GM04504 (cell line): ENCODE results near the gene TNFSF4.
"Not testable (repeated sequence)": the region's sequence is repeated elsewhere in the genome, so short reads cannot be mapped to it uniquely, and the experiment has no call there.

Source experiments
- DNase-seq: peaks from one replicate; pipeline ENCODE4 v3.0.0-alpha.2; 2012; ENCODE audit warnings: low read depth

Gene TNFSF4

GRCh38 chr1:173206816-173207568 is at the start of gene TNFSF4:
TSS of gene TNFSF4 (minus strand) at chr1:173207331. CDS start at chr1:173207176, 155 bp downstream.
- no peak for DNase-seq

GRCh38 chr1:173255214-173255813 is 48.2 kb upstream of the TNFSF4 start:
- no peak for DNase-seq

DNA sequence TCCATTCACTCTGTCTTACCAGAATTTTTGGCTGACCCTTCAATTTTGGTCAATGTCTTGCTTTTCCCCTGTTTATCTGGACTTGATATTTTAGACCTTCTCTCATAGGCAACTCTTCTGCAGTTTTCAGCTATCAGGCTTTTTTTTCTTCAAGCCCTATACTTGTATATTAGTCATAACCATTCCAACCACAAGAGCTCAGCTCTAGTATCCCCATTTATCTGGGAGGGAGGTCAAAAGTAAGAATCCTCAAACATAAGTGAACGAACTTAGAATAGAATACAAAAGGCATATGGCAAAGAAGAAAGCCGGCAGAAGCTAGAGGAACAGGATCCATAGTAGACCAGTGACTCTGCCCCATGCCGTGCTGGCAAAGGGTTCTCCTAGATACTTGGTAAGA is 45.9 kb upstream of the TNFSF4 start:
- no peak for DNase-seq

- DNase-seq = no peak
Measured at GRCh38 chr1:173249349-173249748, 42.2 kb upstream of the TNFSF4 start.

DNA sequence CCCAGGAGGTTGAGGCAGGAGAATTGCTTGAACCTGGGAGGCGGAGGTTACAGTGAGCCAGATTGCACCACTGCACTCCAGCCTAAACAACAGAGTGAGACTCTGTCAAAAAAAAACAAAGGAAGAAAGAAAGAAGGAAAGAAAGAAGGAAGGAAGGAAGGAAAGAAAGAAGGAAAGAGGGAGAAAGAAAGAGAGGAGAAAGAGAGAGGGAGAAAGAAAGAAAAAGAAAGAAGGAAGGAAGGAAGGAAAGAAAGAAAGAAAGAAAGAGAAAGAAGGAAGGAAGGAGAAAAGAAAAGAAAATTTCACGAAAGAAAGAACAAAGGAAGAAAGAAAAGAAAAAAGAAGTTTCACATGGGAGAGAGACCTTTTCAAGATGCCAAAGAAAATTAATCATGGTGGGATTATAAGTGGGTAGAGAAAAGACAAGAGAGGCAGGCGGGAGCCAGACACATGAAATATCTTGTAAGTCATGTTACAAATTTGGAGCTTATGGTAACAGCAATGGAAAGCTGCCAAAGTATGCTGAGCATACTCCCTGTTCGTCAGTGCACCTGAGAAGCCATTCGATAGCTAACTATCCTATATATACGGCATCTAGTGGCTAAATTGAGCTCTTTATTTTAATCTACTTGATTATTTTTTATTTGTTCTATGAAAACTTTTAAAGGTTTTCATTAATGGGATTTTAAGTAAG is 41.3 kb upstream of the TNFSF4 start:
- no peak for DNase-seq

DNA sequence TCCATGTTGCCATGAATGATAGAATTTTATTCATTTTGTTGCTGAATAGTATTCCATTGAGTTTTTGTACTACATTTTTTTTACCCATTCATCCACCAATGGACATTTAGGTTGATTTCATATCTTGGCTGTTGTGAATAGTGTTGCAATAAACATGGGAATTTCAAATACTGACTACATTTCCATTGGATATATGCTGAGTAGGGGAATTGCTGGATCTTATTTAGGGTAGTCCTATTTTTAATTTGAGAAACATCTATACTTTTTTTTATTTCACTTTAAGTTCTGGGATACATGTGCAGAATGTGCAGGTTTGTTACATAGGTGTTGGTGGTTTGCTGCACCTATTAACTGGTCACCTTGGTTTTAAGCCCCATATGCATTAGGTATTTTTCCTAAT is 38.8 kb upstream of the TNFSF4 start:
- no peak for DNase-seq

GRCh38 chr1:173243300-173243699 is 36.2 kb upstream of the TNFSF4 start:
- no peak for DNase-seq

GRCh38 chr1:173241528-173242347 is 34.6 kb upstream of the TNFSF4 start:
- no peak for DNase-seq

GRCh38 chr1:173240609-173241008 is 33.5 kb upstream of the TNFSF4 start:
- no peak for DNase-seq

DNA sequence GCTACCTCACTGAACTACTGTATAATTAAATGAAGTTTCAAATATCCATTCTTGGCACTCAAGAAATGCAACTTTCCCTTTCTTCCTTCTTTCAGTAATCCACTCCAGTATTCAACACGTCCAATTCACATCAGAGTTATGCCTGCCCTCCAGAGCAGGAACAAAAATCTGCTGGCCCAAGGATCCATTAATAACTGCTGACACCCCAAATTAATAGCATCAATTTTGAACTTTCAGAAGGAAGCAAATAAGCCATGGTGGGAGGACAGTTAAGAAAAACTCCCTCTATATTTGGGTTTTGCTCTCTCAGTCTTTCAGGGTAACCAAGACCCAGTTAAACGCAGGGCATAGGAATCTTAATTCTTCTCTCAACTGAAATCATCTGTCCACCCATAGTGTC is 31.9 kb upstream of the TNFSF4 start:
- DNase-seq = no peak

DNA sequence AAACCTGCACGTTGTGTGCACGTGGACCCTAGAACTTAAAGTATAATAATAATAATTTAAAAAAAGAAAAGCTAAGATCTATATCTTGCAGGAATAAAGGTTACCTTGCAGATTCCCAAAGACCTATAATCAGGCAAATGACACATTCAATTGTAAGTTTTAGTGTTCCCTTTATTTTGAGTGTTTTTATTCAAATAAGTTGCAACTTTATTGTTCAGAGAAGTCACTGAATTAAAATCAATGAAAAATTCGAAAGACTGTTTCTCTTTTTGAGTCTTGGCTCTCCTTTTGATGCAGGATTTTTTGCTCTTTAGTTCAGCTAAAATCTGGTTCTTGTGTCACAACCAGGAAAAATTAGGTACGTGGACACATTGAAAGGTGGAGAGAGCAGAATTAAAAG is 27.8 kb upstream of the TNFSF4 start:
- no peak for DNase-seq

- not testable (repeated sequence) for DNase-seq
Measured at GRCh38 chr1:173234434-173234833, 27.3 kb upstream of the TNFSF4 start.

- not testable (repeated sequence) for DNase-seq
Measured at GRCh38 chr1:173229031-173229430, 21.9 kb upstream of the TNFSF4 start.

GRCh38 chr1:173224949-173225348 is 17.8 kb upstream of the TNFSF4 start:
- DNase-seq = no peak

DNA sequence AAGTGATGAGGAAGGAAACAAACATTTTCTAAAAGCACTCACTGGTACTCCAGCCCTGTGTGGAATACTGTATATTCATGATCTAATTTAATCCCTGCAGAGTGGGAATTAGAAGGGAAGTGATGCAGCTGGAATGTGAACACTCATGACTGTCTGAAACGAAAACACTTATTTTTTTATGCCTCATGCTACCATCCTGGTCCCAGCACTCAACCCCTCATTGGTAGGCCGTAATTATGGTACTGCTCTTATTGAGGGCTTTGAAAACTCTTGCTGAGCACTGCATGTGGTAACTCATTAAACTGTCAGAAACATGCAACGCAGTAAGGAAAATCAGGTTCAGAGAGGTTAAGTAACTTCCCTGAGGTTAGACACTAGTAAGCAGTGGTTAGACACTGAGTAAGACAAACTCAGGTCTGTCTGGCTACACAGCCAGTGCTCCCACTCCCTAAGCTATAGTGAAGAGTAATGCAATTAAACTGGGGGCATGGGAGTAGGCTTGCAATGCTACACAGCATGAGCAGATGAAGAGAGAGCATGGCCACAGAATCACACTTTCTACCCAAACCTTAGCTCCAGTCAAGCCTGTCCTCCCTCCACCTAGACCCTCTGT is 17.3 kb upstream of the TNFSF4 start:
- DNase-seq = no peak

DNA sequence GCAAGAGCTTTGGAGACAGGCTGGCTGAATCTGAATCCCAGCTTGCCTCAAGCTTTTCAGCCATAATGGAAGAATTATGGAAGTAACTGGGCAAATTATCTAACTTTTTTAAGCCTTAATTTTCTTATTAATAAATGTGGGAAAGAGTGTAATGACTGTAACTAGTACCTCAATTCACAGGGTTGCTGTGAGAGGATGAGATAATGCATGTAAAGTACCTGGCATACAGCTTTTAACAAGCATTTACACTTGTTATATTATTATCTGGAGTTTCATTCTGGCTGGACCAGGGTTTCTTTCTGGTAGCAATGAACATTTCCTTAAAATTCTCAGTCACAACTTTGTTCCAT is 15.9 kb upstream of the TNFSF4 start:
- DNase-seq = no peak

GRCh38 chr1:173222149-173223030 is 15.3 kb upstream of the TNFSF4 start:
- DNase-seq = no peak

GRCh38 chr1:173220157-173220556 is 13.0 kb upstream of the TNFSF4 start:
- no peak for DNase-seq

DNA sequence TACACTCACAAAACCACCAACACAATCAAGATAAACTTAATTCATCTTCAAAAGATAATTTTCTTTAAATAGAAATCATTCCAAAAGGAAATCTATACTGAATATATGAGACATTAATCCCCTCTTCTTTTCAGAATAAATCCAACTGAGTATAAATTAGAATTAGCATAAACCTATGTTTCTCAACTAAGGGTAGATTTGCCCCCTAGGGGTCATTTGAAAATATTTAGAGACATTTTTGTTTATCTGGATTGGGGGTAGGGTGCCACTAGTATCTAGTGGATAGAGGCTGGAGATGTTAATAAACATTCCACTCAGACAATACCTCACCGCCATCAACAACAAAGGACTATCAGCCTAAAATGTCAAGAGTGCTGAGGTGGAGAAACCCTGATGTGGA is 6.5 kb upstream of the TNFSF4 start:
- no peak for DNase-seq

- DNase-seq = no peak
Measured at GRCh38 chr1:173212952-173213491, 5.9 kb upstream of the TNFSF4 start.
